GM18526 (cell line): ENCODE data around the gene DCX.

ENCODE experiments used
- POLR2A ChIP-seq: IDR thresholded peaks from 3 replicates; pipeline ENCODE4 v1.6.1; 2011; ENCODE audit not compliant: insufficient read length; ENCODE audit errors: extremely low read depth

The DCX gene

GRCh38 chrX:111282991-111283390 lies 129.0 kb downstream of the DCX start:
- no peak for TF ChIP-seq POLR2A

GRCh38 chrX:111282139-111282538 lies 129.9 kb downstream of the DCX start:
- TF ChIP-seq POLR2A = no peak

- TF ChIP-seq POLR2A = no peak
These were observed 141.7 kb downstream of the DCX start, which contains the start of gene CAPN6 for GRCh38 chrX:111270339-111270738. Gene CAPN6 (minus strand): TSS chrX:111270483. CDS start chrX:111263936, 6,547 bp downstream.

GRCh38 chrX:111268506-111268905 lies 143.5 kb downstream of the DCX start:
- TF ChIP-seq POLR2A = no peak

- no peak for TF ChIP-seq POLR2A
These were observed 146.5 kb downstream of the DCX start for GRCh38 chrX:111265486-111265885.

- TF ChIP-seq POLR2A = no peak
These were observed 147.6 kb downstream of the DCX start for GRCh38 chrX:111264385-111264784.

- TF ChIP-seq POLR2A = no peak
These were observed 149.9 kb downstream of the DCX start for GRCh38 chrX:111262086-111262485.

GRCh38 chrX:111260451-111260850 lies 151.5 kb downstream of the DCX start:
- TF ChIP-seq POLR2A = no peak

- no peak for TF ChIP-seq POLR2A
These were observed 152.4 kb downstream of the DCX start for GRCh38 chrX:111259559-111259958.

GRCh38 chrX:111257733-111258132 lies 154.3 kb downstream of the DCX start:
- no peak for TF ChIP-seq POLR2A

GRCh38 chrX:111254896-111255693 lies 156.9 kb downstream of the DCX start:
- no peak for TF ChIP-seq POLR2A

- no peak for TF ChIP-seq POLR2A
These were observed 167.7 kb downstream of the DCX start for GRCh38 chrX:111244235-111244750.
